ENCODE measurements around the gene SLC4A2. TPM values are rescaled to one million over a fixed set of nuclear protein-coding genes. Genes with fewer than 3 reads are reported as not detected.

SLC4A2 gene
- total RNA-seq, 1 experiment from 2014 or later: 249 TPM

GRCh38 chr7:151034312-151035025 lies 24.9 kb upstream of the SLC4A2 start:
- no peak overlapping the region for H3K4me3 ChIP-seq (ENCODE audit: low read depth, low read length)
- no peak for DNase-seq
- no peak overlapping the region for H3K27ac Mint-ChIP-seq (ENCODE audit: unreplicated experiment)
- POLR2A ChIA-PET: no interaction called here
- intact Hi-C loops (cut with micrococcal nuclease; ENCODE audit: unreplicated experiment): no loop called here
- no peaks in the 10 kb centered on the region for H3K36me3 ChIP-seq (ENCODE audit: control insufficient read depth, insufficient read depth, low read length)
- no TSS peak for BruUV-seq (replicated peaks)
- TF ChIP-seq, protein P1, sequence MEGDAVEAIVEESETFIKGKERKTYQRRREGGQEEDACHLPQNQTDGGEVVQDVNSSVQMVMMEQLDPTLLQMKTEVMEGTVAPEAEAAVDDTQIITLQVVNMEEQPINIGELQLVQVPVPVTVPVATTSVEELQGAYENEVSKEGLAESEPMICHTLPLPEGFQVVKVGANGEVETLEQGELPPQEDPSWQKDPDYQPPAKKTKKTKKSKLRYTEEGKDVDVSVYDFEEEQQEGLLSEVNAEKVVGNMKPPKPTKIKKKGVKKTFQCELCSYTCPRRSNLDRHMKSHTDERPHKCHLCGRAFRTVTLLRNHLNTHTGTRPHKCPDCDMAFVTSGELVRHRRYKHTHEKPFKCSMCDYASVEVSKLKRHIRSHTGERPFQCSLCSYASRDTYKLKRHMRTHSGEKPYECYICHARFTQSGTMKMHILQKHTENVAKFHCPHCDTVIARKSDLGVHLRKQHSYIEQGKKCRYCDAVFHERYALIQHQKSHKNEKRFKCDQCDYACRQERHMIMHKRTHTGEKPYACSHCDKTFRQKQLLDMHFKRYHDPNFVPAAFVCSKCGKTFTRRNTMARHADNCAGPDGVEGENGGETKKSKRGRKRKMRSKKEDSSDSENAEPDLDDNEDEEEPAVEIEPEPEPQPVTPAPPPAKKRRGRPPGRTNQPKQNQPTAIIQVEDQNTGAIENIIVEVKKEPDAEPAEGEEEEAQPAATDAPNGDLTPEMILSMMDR (IDR thresholded peaks at IDR 0.05; ENCODE audit: insufficient read depth in 1 of 2, low read depth in 1 of 2, low read length in 1 of 2, severe bottlenecking in 1 of 2, unreplicated experiment in 1 of 2): no peak
- peaks cover 6% of the 10 kb centered on the region for H3K36me3 Mint-ChIP-seq (ENCODE audit: insufficient read depth, unreplicated experiment)
- no peaks in the 10 kb centered on the region for H3K9me3 Mint-ChIP-seq (ENCODE audit: unreplicated experiment)
- H3K4me3 Mint-ChIP-seq (ENCODE audit: unreplicated experiment): no peak overlapping the region
- H3K9me3 ChIP-seq: no peaks in the 10 kb centered on the region
- peaks cover 10% of the 10 kb centered on the region for H3K4me1 ChIP-seq
- H3K27me3 Mint-ChIP-seq (ENCODE audit: insufficient read depth, unreplicated experiment): no peaks in the 10 kb centered on the region
- CTCF ChIA-PET: no interaction called here
- no peaks in the 10 kb centered on the region for H3K27me3 ChIP-seq (replicated peaks; ENCODE audit: control insufficient read depth, insufficient read depth, low read length)
- H3K4me1 Mint-ChIP-seq (ENCODE audit: low read depth, unreplicated experiment): peaks cover 5% of the 10 kb centered on the region

DNA sequence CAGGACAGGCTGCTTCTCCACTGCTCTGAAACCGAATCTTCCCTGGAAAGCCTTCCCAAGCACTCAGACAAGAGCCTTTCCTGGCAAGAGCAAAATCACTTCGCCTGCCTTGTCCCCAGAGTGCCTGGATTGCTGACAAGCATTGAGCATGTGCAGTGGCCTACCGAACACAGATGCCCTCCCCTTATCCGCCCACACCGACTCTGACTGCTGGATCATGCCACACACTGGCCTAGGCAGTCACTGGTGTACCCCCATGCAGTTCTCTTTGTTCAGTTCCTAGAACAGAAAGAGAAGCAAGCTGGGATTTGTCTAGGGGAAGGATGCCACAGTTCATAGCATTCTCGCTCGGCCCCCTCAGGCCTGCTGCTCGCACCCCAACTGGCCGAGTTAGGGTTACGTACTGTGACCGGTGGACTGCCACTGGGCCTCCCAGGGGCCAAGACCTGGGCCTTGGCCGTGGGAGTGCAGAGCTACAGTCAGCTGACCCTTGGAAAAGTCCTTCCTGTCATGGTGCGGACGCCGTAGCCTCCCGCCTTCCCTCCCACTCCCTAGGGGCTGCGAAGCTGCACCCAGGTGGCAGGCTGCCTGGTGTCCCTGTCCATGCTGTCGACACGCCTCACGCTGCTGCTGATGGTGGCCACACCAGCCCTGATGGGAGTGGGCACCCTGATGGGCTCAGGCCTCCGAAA lies 24.2 kb upstream of the SLC4A2 start:
- DNase-seq: no peak
- peaks cover 12% of the 10 kb centered on the region for H3K4me1 ChIP-seq
- Mint-ChIP-seq H3K9me3 (ENCODE audit: unreplicated experiment) (no peaks in the 10 kb centered on the region), H3K27ac (ENCODE audit: unreplicated experiment) (peak overlapping the region; percentile 42), H3K4me3 (ENCODE audit: unreplicated experiment) (no peak overlapping the region), H3K27me3 (ENCODE audit: insufficient read depth, unreplicated experiment) (no peaks in the 10 kb centered on the region), H3K36me3 (ENCODE audit: insufficient read depth, unreplicated experiment) (peaks cover 6% of the 10 kb centered on the region), H3K4me1 (ENCODE audit: low read depth, unreplicated experiment) (peaks cover 5% of the 10 kb centered on the region)
- POLR2A ChIA-PET: no interaction called here
- H3K36me3 ChIP-seq (ENCODE audit: control insufficient read depth, insufficient read depth, low read length): no peaks in the 10 kb centered on the region
- intact Hi-C loops (cut with micrococcal nuclease; ENCODE audit: unreplicated experiment): no loop called here
- CTCF ChIA-PET: no interaction called here
- no peaks in the 10 kb centered on the region for H3K27me3 ChIP-seq (replicated peaks; ENCODE audit: control insufficient read depth, insufficient read depth, low read length)
- TF ChIP-seq, protein P1 (IDR thresholded peaks at IDR 0.05; ENCODE audit: insufficient read depth in 1 of 2, low read depth in 1 of 2, low read length in 1 of 2, severe bottlenecking in 1 of 2, unreplicated experiment in 1 of 2): no peak
- H3K4me3 ChIP-seq (ENCODE audit: low read depth, low read length): no peak overlapping the region
- no peaks in the 10 kb centered on the region for H3K9me3 ChIP-seq
- BruUV-seq (replicated peaks): no TSS peak

DNA sequence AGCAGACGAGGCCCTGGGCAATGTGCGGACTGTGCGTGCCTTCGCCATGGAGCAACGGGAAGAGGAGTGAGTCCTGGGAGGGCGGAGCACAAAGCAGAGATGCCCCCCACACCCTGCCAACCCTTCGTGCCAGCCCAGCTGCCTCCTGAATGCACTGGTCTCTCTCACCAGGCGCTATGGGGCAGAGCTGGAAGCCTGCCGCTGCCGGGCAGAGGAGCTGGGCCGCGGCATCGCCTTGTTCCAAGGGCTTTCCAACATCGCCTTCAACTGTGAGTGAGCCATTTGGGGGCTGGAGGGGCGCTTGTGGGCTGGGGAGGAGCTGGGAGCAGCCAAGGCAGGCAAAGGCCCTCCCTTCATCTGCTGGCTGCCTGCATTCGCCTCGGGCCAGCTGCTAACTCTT lies 23.5 kb upstream of the SLC4A2 start:
- TF ChIP-seq, protein P1 (IDR thresholded peaks at IDR 0.05; ENCODE audit: insufficient read depth in 1 of 2, low read depth in 1 of 2, low read length in 1 of 2, severe bottlenecking in 1 of 2, unreplicated experiment in 1 of 2): no peak
- Histone ChIP-seq H3K4me3 (ENCODE audit: low read depth, low read length) (no peak overlapping the region), H3K36me3 (ENCODE audit: control insufficient read depth, insufficient read depth, low read length) (no peaks in the 10 kb centered on the region), H3K9me3 (no peaks in the 10 kb centered on the region), H3K4me1 (peaks cover 12% of the 10 kb centered on the region), H3K27me3 (replicated peaks; ENCODE audit: control insufficient read depth, insufficient read depth, low read length) (no peaks in the 10 kb centered on the region)
- CTCF ChIA-PET: no interaction called here
- H3K4me3 Mint-ChIP-seq (ENCODE audit: unreplicated experiment): no peak overlapping the region
- no peaks in the 10 kb centered on the region for H3K9me3 Mint-ChIP-seq (ENCODE audit: unreplicated experiment)
- intact Hi-C loops (cut with micrococcal nuclease; ENCODE audit: unreplicated experiment): no loop called here
- no TSS peak for BruUV-seq (replicated peaks)
- H3K27ac Mint-ChIP-seq (ENCODE audit: unreplicated experiment): peak overlapping the region; percentile 42
- peaks cover 5% of the 10 kb centered on the region for H3K4me1 Mint-ChIP-seq (ENCODE audit: low read depth, unreplicated experiment)
- H3K27me3 Mint-ChIP-seq (ENCODE audit: insufficient read depth, unreplicated experiment): no peaks in the 10 kb centered on the region
- no peak for DNase-seq
- POLR2A ChIA-PET: no interaction called here
- peaks cover 6% of the 10 kb centered on the region for H3K36me3 Mint-ChIP-seq (ENCODE audit: insufficient read depth, unreplicated experiment)

Data from Caco-2 (cell line).